Measurements from ENCODE around the gene MAP4K5. TPM values are rescaled to one million over a fixed set of nuclear protein-coding genes. Genes with fewer than 3 reads are reported as not detected.

Gene MAP4K5
- total and polyA plus RNA-seq, 12 donors: 7.1 to 19.8 (median 11.2) TPM

GRCh38 chr14:50476134-50476533 lies 56.2 kb downstream of the MAP4K5 start:
- no peak for TF ChIP-seq CTCF (IDR thresholded peaks at IDR 0.05)
- peaks cover 0 to 38% (median 17%) of the 10 kb centered on the region in 11 donors for H3K9me3 ChIP-seq
- 100% methylated on average over 1 of the region's 1 CpG for WGBS, 2 donors
- intact Hi-C loops (cut with DNase I): no loop called here
- H3K27ac ChIP-seq: no peak overlapping the region
- peaks cover 0 to 76% (median 46%) of the 10 kb centered on the region in 9 donors for H3K36me3 ChIP-seq
- DNase-seq (no peak), ATAC-seq (no peak)
- no peaks in the 10 kb centered on the region for H3K27me3 ChIP-seq
- no peak overlapping the region for H3K4me3 ChIP-seq
- no peaks in the 10 kb centered on the region for H3K4me1 ChIP-seq

DNA sequence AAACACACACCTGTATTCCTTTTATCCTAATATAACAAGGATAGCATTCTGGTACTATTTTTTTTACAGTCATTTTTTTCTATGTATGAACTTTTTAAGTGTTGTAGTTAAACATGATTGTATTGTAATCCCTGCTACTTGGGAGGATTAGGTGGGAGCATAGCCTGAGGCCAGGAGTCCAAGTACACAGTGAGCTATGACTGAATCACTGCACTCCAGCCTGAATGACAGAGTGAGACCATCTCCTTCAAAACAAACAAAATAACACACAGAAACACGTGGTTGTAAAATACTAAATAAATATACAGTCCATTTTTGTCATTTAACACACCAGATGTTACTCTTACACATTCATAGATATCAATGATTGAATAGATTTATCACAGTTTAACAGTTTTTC lies 56.9 kb downstream of the MAP4K5 start:
- TF ChIP-seq CTCF (IDR thresholded peaks at IDR 0.05): no peak
- Histone ChIP-seq H3K4me1 (no peaks in the 10 kb centered on the region), H3K36me3 (peaks cover 0 to 76% (median 49%) of the 10 kb centered on the region in 9 donors), H3K4me3 (no peak overlapping the region), H3K27ac (no peak overlapping the region), H3K27me3 (no peaks in the 10 kb centered on the region), H3K9me3 (peaks cover 0 to 44% (median 19%) of the 10 kb centered on the region in 11 donors)
- intact Hi-C loops (cut with DNase I): no loop called here
- DNase-seq (no peak), ATAC-seq (no peak)
- WGBS, 2 donors: 54 to 69% methylated on average over 1 of the region's 1 CpG

- ATAC-seq (no peak), DNase-seq (no peak)
- H3K4me3 ChIP-seq: no peak overlapping the region
- intact Hi-C loops (cut with DNase I): no loop called here
- peaks cover 0 to 44% (median 19%) of the 10 kb centered on the region in 11 donors for H3K9me3 ChIP-seq
- peaks cover 0 to 98% (median 54%) of the 10 kb centered on the region in 9 donors for H3K36me3 ChIP-seq
- TF ChIP-seq CTCF (IDR thresholded peaks at IDR 0.05): no peak
- 80 to 81% methylated on average over 6 of the region's 6 CpGs for WGBS, 2 donors
- no peaks in the 10 kb centered on the region for H3K4me1 ChIP-seq
- no peak overlapping the region for H3K27ac ChIP-seq
- H3K27me3 ChIP-seq: no peaks in the 10 kb centered on the region
Measured at GRCh38 chr14:50471838-50472465, 60.4 kb downstream of the MAP4K5 start.

- WGBS, 2 donors: 38 to 64% methylated on average over 1 of the region's 1 CpG
- Histone ChIP-seq H3K4me3 (no peak overlapping the region), H3K27me3 (no peaks in the 10 kb centered on the region), H3K36me3 (peaks cover 0 to 98% (median 48%) of the 10 kb centered on the region in 9 donors), H3K4me1 (no peaks in the 10 kb centered on the region), H3K9me3 (peaks cover 0 to 44% (median 19%) of the 10 kb centered on the region in 11 donors), H3K27ac (no peak overlapping the region)
- intact Hi-C loops (cut with DNase I): no loop called here
- no peak for DNase-seq
- no peak for TF ChIP-seq CTCF (IDR thresholded peaks at IDR 0.05)
- ATAC-seq: no peak
Measured at GRCh38 chr14:50469982-50470381, 62.4 kb downstream of the MAP4K5 start.

All from heart right ventricle (tissue), 16 donors.